Activated CD4-positive, CD25-positive, alpha-beta regulatory T cell (primary cell): ENCODE results near the gene IL12RB2.
A peak's percentile ranks its signal among the peaks of the same experiment; 100 is the strongest.
"Not testable (repeated sequence)": the region's sequence is repeated elsewhere in the genome, so short reads cannot be mapped to it uniquely, and the experiment has no call there.

Experiments
- DNase-seq, 4 experiments: peaks; one replicate each; lab custom pipeline; 2025; lab: John Stamatoyannopoulos, UW

The IL12RB2 gene

GRCh38 chr1:67431156-67431765, 123.6 kb downstream of the IL12RB2 start:
- no peak for DNase-seq

- no peak for DNase-seq
Measured at GRCh38 chr1:67431869-67432578, 124.4 kb downstream of the IL12RB2 start.

DNA sequence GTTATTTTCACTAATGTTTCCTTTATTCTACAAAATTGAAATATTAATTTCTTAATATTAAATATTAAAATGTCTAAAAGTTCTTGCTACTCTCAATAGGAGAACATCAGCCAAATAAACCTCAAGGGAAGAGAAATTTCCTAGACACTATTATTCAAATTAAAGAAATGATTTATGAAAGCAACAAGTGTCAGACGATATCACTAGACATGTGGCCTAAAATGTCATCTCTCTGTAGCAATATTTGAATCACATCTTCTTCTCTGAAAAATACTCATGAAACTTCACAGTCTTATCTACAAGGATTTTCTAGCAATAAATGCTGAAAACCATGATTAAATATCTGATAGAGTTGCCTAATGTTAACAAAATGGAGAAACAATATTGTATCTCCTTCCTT, 125.1 kb downstream of the IL12RB2 start:
- no peak for DNase-seq

- DNase-seq = no peak
Measured at GRCh38 chr1:67433837-67434236, 126.2 kb downstream of the IL12RB2 start.

GRCh38 chr1:67434491-67434890, 126.8 kb downstream of the IL12RB2 start:
- no peak for DNase-seq

DNA sequence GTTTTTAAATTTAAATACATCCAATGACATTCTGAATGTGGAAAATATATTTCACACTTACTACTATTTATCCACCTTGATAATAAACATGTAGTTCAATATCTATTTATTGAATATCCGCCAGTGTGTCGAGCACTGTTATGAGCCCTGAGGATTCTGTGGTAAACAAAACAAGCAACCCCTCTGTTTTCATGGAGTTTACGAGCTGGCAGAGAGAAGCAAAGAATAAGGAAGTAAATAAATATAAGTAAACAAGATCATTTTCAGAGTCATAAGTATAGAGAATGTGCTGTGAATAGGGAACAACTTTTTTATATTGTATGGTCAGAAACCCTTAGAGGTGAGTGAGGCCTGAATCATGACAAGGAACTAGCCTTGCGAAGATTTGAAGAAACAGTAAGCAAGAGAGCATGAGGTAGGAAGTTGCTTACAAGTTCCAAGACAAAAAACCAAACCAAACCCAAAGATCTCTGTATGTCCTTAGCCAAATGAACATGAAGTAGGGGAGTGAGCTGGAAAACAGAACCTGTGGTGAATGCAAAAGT, 128.9 kb downstream of the IL12RB2 start:
- DNase-seq = no peak

- DNase-seq = no peak
Measured at GRCh38 chr1:67437961-67438360, 130.3 kb downstream of the IL12RB2 start.

GRCh38 chr1:67439277-67440029, 131.8 kb downstream of the IL12RB2 start:
- DNase-seq = no peak

- no peak for DNase-seq
Measured at GRCh38 chr1:67440339-67440738, 132.7 kb downstream of the IL12RB2 start.

GRCh38 chr1:67441183-67441582, 133.5 kb downstream of the IL12RB2 start:
- peak in 2 of 4 experiments; percentile 17 to 29 for DNase-seq

DNA sequence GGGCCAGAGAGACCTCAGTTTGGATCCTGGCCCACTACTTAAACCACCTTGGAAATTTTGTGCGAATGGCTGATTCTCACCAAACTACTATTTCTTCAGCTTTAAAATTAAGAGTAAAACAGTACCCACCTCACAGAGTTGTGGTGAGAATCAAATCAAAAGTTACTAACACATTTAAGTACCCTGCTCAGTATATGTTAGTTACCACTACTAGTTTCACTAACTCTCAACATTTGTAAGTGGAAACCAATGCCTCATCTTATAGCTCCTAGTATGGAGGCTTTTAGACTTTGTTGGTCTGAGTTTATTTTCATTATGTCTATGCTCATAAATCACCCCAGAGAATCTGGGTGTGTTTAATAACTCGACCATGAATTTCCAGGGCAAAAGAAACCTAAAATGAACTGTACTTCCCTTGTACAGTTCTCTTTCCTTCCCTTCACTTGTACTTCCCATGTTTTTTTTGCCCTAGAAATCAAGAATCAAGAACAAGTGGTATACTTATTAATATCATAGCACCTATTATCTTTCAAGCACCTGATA, 134.1 kb downstream of the IL12RB2 start:
- DNase-seq = no peak

DNA sequence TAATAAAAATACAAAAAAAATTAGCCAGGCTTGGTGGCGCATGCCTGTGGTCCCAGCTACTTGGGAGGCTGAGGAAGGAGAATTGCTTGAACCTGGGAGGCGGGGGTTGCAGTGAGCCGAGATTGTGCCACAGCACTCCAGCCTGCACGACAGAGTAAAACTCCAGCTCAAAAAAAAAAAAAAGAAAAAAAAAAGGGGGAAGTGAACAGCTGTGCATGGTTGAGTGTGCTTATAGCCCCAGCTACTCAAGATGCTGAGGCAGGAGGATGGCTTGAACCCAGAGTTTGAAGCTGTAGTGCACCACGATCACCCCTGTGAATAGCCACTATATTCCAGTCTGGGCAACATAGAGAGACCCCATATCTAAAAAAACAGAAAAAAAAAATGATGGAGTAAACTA, 138.3 kb downstream of the IL12RB2 start:
- not testable (repeated sequence) for DNase-seq
